Activated CD4-positive, alpha-beta T cell treated with anti-CD3 and anti-CD28 coated beads, Interleukin-2, amount 50 U/mL, for 1 hour (primary cell): Measurements from ENCODE around the gene LPAR3.

ENCODE experiments used
- DNase-seq: peaks from one replicate; pipeline ENCODE4 v3.0.0-alpha.2; 2020

The LPAR3 gene

GRCh38 chr1:84773195-84773594 lies 119.8 kb downstream of the LPAR3 start:
- no peak for DNase-seq

- peak; percentile 64 for DNase-seq
Observed at GRCh38 chr1:84772428-84772943, 120.5 kb downstream of the LPAR3 start.

- no peak for DNase-seq
Observed at GRCh38 chr1:84771895-84772294, 121.1 kb downstream of the LPAR3 start.

- DNase-seq, result no peak
Observed at GRCh38 chr1:84770481-84770880, 122.5 kb downstream of the LPAR3 start.

- no peak for DNase-seq
Observed at GRCh38 chr1:84769636-84770035, 123.4 kb downstream of the LPAR3 start.

- DNase-seq, result no peak
Observed at GRCh38 chr1:84768634-84769033, 124.4 kb downstream of the LPAR3 start.

- DNase-seq, result no peak
Observed at GRCh38 chr1:84763912-84764680, 128.9 kb downstream of the LPAR3 start.

GRCh38 chr1:84762664-84763063 lies 130.3 kb downstream of the LPAR3 start:
- no peak for DNase-seq
